H1 (cell line): ENCODE data around the gene DOHH. TPM values are rescaled to one million over a fixed set of nuclear protein-coding genes. Genes with fewer than 3 reads are reported as not detected.

ENCODE experiments used
- CTCF ChIA-PET: fragments of 300-600 bp; sonication (Branson Sonifier 250); formaldehyde crosslinking; loops from one replicate; lab custom pipeline; 2021; ENCODE audit not compliant: partially characterized antibody; lab: Charles Lee
- POLR2A ChIA-PET: fragments of 300-600 bp; sonication (Branson Sonifier 250); formaldehyde crosslinking; loops from one replicate; lab custom pipeline; 2021; ENCODE audit warnings: inconsistent platforms; ENCODE audit not compliant: partially characterized antibody; lab: Charles Lee
- DNase-seq, 2 experiments: peaks; one replicate each; pipeline versions ENCODE4 v3.0.0 to v3.0.0-alpha.2; 2010 to 2022; ENCODE audit warnings: low spot score in 2 of 2, low read depth in 1 of 2, mixed read lengths in 1 of 2
- FAIRE-seq: peaks from 2 replicates; lab custom pipeline; 2011; peaks lifted over from hg19 to GRCh38; lab: Jason Lieb, UNC
- H2AFZ ChIP-seq: 2 replicates; pipeline ENCODE4 v1.8.1; 2012; ENCODE audit warnings: low read length, inconsistent platforms
- H2AK5ac ChIP-seq: 2 replicates; pipeline ENCODE4 v1.6.1; 2013; ENCODE audit warnings: low read depth, low read length
- H2BK120ac ChIP-seq: replicated peaks from 2 replicates; pipeline ENCODE3; 2013; ENCODE audit warnings: low read depth, low read length, inconsistent platforms
- H2BK12ac ChIP-seq: 2 replicates; pipeline ENCODE4 v1.6.1; 2013; ENCODE audit warnings: low read depth, low read length
- H2BK15ac ChIP-seq: 2 replicates; pipeline ENCODE4 v1.6.1; 2013; ENCODE audit warnings: low read length
- H2BK20ac ChIP-seq: 2 replicates; pipeline ENCODE4 v1.6.1; 2013; ENCODE audit warnings: low read length
- H2BK5ac ChIP-seq: 2 replicates; pipeline ENCODE4 v1.6.1; 2013; ENCODE audit warnings: low read depth, low read length
- H3K14ac ChIP-seq: 2 replicates; pipeline ENCODE4 v1.6.1; 2013; ENCODE audit warnings: inconsistent platforms; ENCODE audit not compliant: insufficient read length
- H3K18ac ChIP-seq: 2 replicates; pipeline ENCODE4 v1.6.1; 2013; ENCODE audit warnings: low read length; ENCODE audit errors: extremely low read depth
- H3K23ac ChIP-seq: 2 replicates; pipeline ENCODE4 v1.6.1; 2013; ENCODE audit warnings: inconsistent platforms; ENCODE audit not compliant: insufficient read length
- H3K23me2 ChIP-seq: 2 replicates; pipeline ENCODE4 v1.6.1; 2013; ENCODE audit warnings: low read depth, low read length
- H3K27ac ChIP-seq: 2 replicates; pipeline ENCODE4 v1.6.1; 2011; ENCODE audit warnings: low read depth, low read length, inconsistent platforms
- H3K27me3 ChIP-seq, 4 experiments: replicated peaks in 1 of 4; 1 replicate in 1 of 4; 2 replicates in 3 of 4; pipeline versions ENCODE4 v1.6.1 to v1.8.1; 2011 to 2013; ENCODE audit warnings: low read length in 3 of 4, mild to moderate bottlenecking in 3 of 4, inconsistent platforms in 2 of 4, mixed read lengths in 2 of 4, moderate library complexity in 1 of 4; ENCODE audit not compliant: control insufficient read depth in 3 of 4, insufficient read depth in 3 of 4; ENCODE audit errors: extremely low read depth in 1 of 4
- H3K36me3 ChIP-seq, 4 experiments: 2 replicates each; pipeline versions ENCODE4 v1.6.1 to v1.8.1; 2011 to 2013; ENCODE audit warnings: mild to moderate bottlenecking in 4 of 4, low read length in 3 of 4, moderate library complexity in 2 of 4, control low read depth in 1 of 4, inconsistent platforms in 1 of 4; ENCODE audit not compliant: insufficient read depth in 4 of 4, control insufficient read depth in 2 of 4
- H3K4ac ChIP-seq: replicated peaks from 2 replicates; pipeline ENCODE3; 2013; ENCODE audit warnings: low read length, low read depth, mixed read lengths, inconsistent platforms; ENCODE audit not compliant: insufficient read length
- H3K4me1 ChIP-seq, 4 experiments: replicated peaks in 1 of 4; 1 replicate in 1 of 4; 2 replicates in 3 of 4; pipeline versions ENCODE4 v1.6.1 to v1.8.1; 2011 to 2013; ENCODE audit warnings: low read length in 3 of 4, inconsistent platforms in 2 of 4, mixed read lengths in 1 of 4; ENCODE audit not compliant: insufficient read depth in 4 of 4, control insufficient read depth in 3 of 4
- H3K4me2 ChIP-seq, 2 experiments: 2 replicates each; pipeline versions ENCODE4 v1.6.1 to v1.8.1; 2011 to 2013; ENCODE audit warnings: low read depth in 2 of 2, low read length in 2 of 2, control low read depth in 1 of 2, inconsistent platforms in 1 of 2, mild to moderate bottlenecking in 1 of 2; ENCODE audit not compliant: insufficient read depth in 1 of 2
- H3K4me3 ChIP-seq, 4 experiments: fragments of 200-600, 300-600 bp in 1 of 4; sonication (generic), shearing (Covaris generic), sonication (Bioruptor Twin) in 1 of 4; 2 replicates each; pipeline versions ENCODE4 v1.5.1 to v1.8.1; 2011 to 2016; ENCODE audit warnings: low read length in 4 of 4, low read depth in 3 of 4, control low read depth in 2 of 4, inconsistent platforms in 2 of 4, mild to moderate bottlenecking in 2 of 4, mixed read lengths in 1 of 4, moderate library complexity in 1 of 4; ENCODE audit not compliant: insufficient read depth in 2 of 4; ENCODE audit errors: extremely low read depth in 1 of 4
- H3K56ac ChIP-seq: replicated peaks from 2 replicates; pipeline ENCODE3; 2013; ENCODE audit warnings: low read depth, mild to moderate bottlenecking, mixed read lengths, low read length, inconsistent platforms; ENCODE audit not compliant: insufficient read length
- H3K79me1 ChIP-seq: 2 replicates; pipeline ENCODE4 v1.6.1; 2013; ENCODE audit warnings: low read depth, low read length, control low read depth
- H3K79me2 ChIP-seq, 2 experiments: 2 replicates each; pipeline versions ENCODE4 v1.6.1 to v1.8.1; 2012 to 2013; ENCODE audit warnings: low read length in 2 of 2, mild to moderate bottlenecking in 2 of 2, inconsistent platforms in 1 of 2; ENCODE audit not compliant: insufficient read depth in 2 of 2, control insufficient read depth in 1 of 2
- H3K9ac ChIP-seq, 4 experiments: replicated peaks in 1 of 4; 1 replicate in 1 of 4; 2 replicates in 3 of 4; pipeline versions ENCODE4 v1.6.1 to v1.8.1; 2011 to 2013; ENCODE audit warnings: low read depth in 3 of 4, low read length in 3 of 4, control low read depth in 2 of 4, mild to moderate bottlenecking in 2 of 4, moderate library complexity in 2 of 4, inconsistent platforms in 1 of 4; ENCODE audit errors: extremely low read depth in 1 of 4
- H3K9me3 ChIP-seq, 2 experiments: 2 replicates each; pipeline versions ENCODE4 v1.6.1 to v1.8.1; 2012 to 2013; ENCODE audit warnings: mild to moderate bottlenecking in 2 of 2, moderate library complexity in 2 of 2, control low read depth in 1 of 2, inconsistent platforms in 1 of 2, low read depth in 1 of 2, low read length in 1 of 2, mixed read lengths in 1 of 2; ENCODE audit not compliant: insufficient read depth in 2 of 2
- H4K20me1 ChIP-seq, 2 experiments: replicated peaks in 1 of 2; 2 replicates each; pipeline versions ENCODE3 to v1.8.1; 2011 to 2013; ENCODE audit warnings: inconsistent platforms in 2 of 2, low read length in 2 of 2, mild to moderate bottlenecking in 1 of 2; ENCODE audit not compliant: insufficient read depth in 2 of 2, control insufficient read depth in 1 of 2
- H4K5ac ChIP-seq: 2 replicates; pipeline ENCODE4 v1.6.1; 2013; ENCODE audit warnings: low read length, low read depth, mixed read lengths, inconsistent platforms; ENCODE audit not compliant: insufficient read length
- H4K8ac ChIP-seq: 2 replicates; pipeline ENCODE4 v1.8.0; 2013; ENCODE audit warnings: mild to moderate bottlenecking, moderate library complexity, low read length, inconsistent platforms; ENCODE audit not compliant: insufficient read depth; ENCODE audit errors: extremely low read depth
- H4K91ac ChIP-seq: replicated peaks from 2 replicates; pipeline ENCODE3; 2013; ENCODE audit warnings: low read length, mixed read lengths, inconsistent platforms; ENCODE audit not compliant: insufficient read length
- ASH2L ChIP-seq: fragments of 200-600, 300-600 bp; sonication (generic); IDR thresholded peaks from one replicate; pipeline ENCODE4 v1.7.1; 2017; ENCODE audit warnings: low read length
- BCL11A ChIP-seq, 2 experiments: IDR thresholded peaks; one replicate each; pipeline ENCODE4 v1.6.1; 2011; ENCODE audit warnings: low read depth in 2 of 2, low read length in 2 of 2, mild to moderate bottlenecking in 2 of 2
- EP300 ChIP-seq, 2 experiments: IDR thresholded peaks; 1 replicate in 1 of 2; 2 replicates in 1 of 2; pipeline ENCODE4 v1.6.1; 2011 to 2012; ENCODE audit warnings: low read depth in 2 of 2, low read length in 2 of 2, mild to moderate bottlenecking in 2 of 2, borderline replicate concordance in 1 of 2, inconsistent platforms in 1 of 2, moderate library complexity in 1 of 2
- POLR2AphosphoS5 ChIP-seq: IDR thresholded peaks from 2 replicates; pipeline ENCODE4 v1.6.1; 2011; ENCODE audit warnings: low read depth, low read length
- RFX5 ChIP-seq: IDR thresholded peaks from 2 replicates; pipeline ENCODE4 v1.6.1; 2011; ENCODE audit warnings: low read depth, low read length, improper control_type of control experiment, borderline replicate concordance
- WGBS, 2 experiments: shearing (Covaris generic) in 1 of 2; methylation state at CpG; one replicate each; pipeline versions ENCODE4 v1.1.6 to v1.1.7; 2013 to 2015; ENCODE audit warnings: low lambda C conversion rate in 2 of 2, mixed read lengths in 2 of 2, inconsistent platforms in 1 of 2, low coverage in 1 of 2, missing lambda C conversion rate in 1 of 2; ENCODE audit not compliant: insufficient replicate concordance in 2 of 2, insufficient coverage in 1 of 2, insufficient read length in 1 of 2; ENCODE audit errors: extremely low coverage in 1 of 2, missing lambda C conversion rate in 1 of 2; 5-methylcytosine and 5-hydroxymethylcytosine counted together
- polyA plus RNA-seq, 7 experiments: library from polyadenylated mRNA; depleted of rRNA in 3 of 7; stranded (reverse) in 5 of 7; unstranded in 2 of 7; fragments of >200 nt in 5 of 7; fragments of 200-250 nt in 2 of 7; gene quantifications; 1 replicate in 5 of 7; 2 replicates in 1 of 7; 4 replicates in 1 of 7; pipeline versions ENCODE4 v1.2.1 to v1.2.3, GENCODE V29; 2011 to 2013; ENCODE audit warnings: missing spikeins in 2 of 7, mixed read lengths in 2 of 7
- total RNA-seq: library from RNA; stranded (reverse); fragmentation: NEBNext Ultra II Directional; extraction: Animal tissue kit (Norgen Biotek cat#: 25700); gene quantifications from 2 replicates; pipeline ENCODE4 v1.2.1, GENCODE V29; 2021
- TF ChIP-seq, protein P1 (sequence below): IDR thresholded peaks from 2 replicates; pipeline ENCODE4 v1.6.1; 2011; ENCODE audit warnings: low read depth, mild to moderate bottlenecking, low read length; ENCODE audit not compliant: insufficient read depth

The DOHH gene
- total and polyA plus RNA-seq, 2 of the 8 experiments (the other 6 are each of a cell fraction or from before 2014, with no cell fraction given): 7.3 to 17.7 TPM

DNA sequence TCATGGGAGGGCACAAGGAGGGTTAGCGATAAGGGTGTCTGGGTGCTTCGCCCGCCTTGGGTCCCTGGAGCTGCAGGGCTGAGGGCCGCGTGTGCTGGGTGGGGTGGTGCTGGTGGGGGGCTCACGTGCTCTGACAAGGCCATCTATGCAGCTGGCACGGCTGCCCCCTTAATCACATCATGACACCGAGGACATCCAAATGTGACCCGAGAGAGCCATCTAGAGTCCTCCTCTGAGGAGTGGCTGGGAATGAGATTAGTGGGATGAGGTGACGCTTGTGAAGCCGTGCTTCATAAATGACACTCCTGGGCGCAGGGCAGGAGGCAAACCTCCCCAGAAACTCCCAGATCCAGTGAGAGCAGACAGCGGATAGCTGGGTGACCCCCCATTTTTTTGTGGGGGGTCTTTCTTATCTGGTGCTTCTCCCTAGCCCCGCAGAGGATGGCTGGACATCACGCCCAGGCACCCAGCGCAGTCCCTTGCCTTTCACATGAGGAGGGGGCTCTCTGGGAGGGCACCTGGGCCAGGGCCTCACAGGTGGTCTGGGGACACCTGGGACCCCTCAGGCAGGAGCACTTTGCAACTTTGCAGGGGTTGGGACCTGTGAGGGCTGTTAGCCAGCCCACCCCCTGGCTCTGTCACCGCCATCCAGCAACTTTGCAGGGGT lies 12.2 kb upstream of the DOHH start:
- Histone ChIP-seq H3K9me3 (no peaks in the 10 kb centered on the region), H4K91ac (no peak overlapping the region), H3K4ac (no peak overlapping the region), H2BK20ac (no peak overlapping the region), H2BK5ac (no peak overlapping the region), H3K23ac (no peak overlapping the region), H2BK12ac (no peak overlapping the region), H3K27ac (0 out of 2 replicates have a peak overlapping the region, but pooled peaks have one; percentile 19), H3K56ac (no peak overlapping the region), H4K8ac (no peak overlapping the region; the same call in 1 of the 2 replicates), H3K4me2 (no peak overlapping the region), H4K20me1 (peaks cover 15 to 34% of the 10 kb centered on the region in 2 experiments), H2BK15ac (no peak overlapping the region), H2AFZ (no peak overlapping the region), H4K5ac (no peak overlapping the region), H3K9ac (no peak overlapping the region), H3K36me3 (no peaks in the 10 kb centered on the region; a peak in 2 of 8 replicates), H3K4me1 (peaks cover 0 to 7% (median 4%) of the 10 kb centered on the region in 4 experiments; a peak in 6 of 7 replicates), H3K79me1 (peaks cover 41% of the 10 kb centered on the region), H2AK5ac (no peak overlapping the region), H3K18ac (no peak overlapping the region), H3K23me2 (peaks cover 2% of the 10 kb centered on the region; the same call in 1 of the 2 replicates), H3K4me3 (no peak overlapping the region), H3K14ac (no peak overlapping the region), H3K79me2 (peaks cover 0 to 82% of the 10 kb centered on the region in 2 experiments; a peak in 2 of 4 replicates), H3K27me3 (no peaks in the 10 kb centered on the region), H2BK120ac (no peak overlapping the region)
- DNase-seq (no peak), FAIRE-seq (no peak)
- TF ChIP-seq RFX5: no peak
- TF ChIP-seq BCL11A (IDR thresholded peaks at IDR 0.05; ENCODE audit: low read depth in 2 of 2, low read length in 2 of 2): no peak
- TF ChIP-seq, protein P1, sequence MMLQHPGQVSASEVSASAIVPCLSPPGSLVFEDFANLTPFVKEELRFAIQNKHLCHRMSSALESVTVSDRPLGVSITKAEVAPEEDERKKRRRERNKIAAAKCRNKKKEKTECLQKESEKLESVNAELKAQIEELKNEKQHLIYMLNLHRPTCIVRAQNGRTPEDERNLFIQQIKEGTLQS: no peak
- no peak for TF ChIP-seq EP300 (IDR thresholded peaks at IDR 0.05; ENCODE audit: borderline replicate concordance in 1 of 2, low read depth in 2 of 2, low read length in 2 of 2)
- no peak for TF ChIP-seq POLR2AphosphoS5
- no peak for TF ChIP-seq ASH2L
- POLR2A ChIA-PET: interaction anchor here (1.2 to 1.6 kb wide), 3 partner anchors 8 to 26 kb away, joined by 5 to 7 read pairs (median 5); partner anchors contain the start of gene TEKTIP1
- CTCF ChIA-PET: interaction anchor here (0.9 to 2.2 kb wide), 7 partner anchors 9 to 384 kb away, joined by 3 to 8 read pairs (median 5); partner anchors contain the start of gene TEKTIP1
- 91% methylated on average over 11 of the region's 17 CpGs; no CpG with 5 or more reads in 1 of the 2 experiments for WGBS, 2 experiments
